ENCODE results near the gene OTULIN.
A peak's percentile ranks its signal among the peaks of the same experiment; 100 is the strongest.

The OTULIN gene

GRCh38 chr5:14669415-14669814, 4.9 kb downstream of the OTULIN start:
- DNase-seq, result no peak

DNA sequence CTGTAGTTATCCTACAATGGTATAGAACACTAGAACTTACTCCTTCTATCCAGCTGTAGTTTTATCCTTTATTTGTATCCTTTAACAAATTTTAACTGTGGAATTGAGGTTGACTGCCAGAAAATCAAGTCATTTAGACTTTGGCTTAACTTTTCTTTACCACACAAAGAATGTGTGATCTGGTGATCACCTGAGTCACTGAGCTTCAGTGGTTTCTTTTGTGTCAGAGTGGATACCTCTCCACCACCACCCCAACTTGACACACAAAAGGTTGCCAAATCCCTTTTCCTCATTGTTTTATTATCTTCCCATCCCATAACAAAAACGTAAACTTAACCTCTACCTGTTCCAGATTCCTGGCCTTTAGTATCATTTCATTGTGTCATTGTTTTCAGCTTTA, 5.5 kb downstream of the OTULIN start:
- DNase-seq, result no peak

GRCh38 chr5:14671414-14671813, 6.9 kb downstream of the OTULIN start:
- DNase-seq, result no peak

GRCh38 chr5:14672082-14672481, 7.6 kb downstream of the OTULIN start:
- DNase-seq, result no peak

DNA sequence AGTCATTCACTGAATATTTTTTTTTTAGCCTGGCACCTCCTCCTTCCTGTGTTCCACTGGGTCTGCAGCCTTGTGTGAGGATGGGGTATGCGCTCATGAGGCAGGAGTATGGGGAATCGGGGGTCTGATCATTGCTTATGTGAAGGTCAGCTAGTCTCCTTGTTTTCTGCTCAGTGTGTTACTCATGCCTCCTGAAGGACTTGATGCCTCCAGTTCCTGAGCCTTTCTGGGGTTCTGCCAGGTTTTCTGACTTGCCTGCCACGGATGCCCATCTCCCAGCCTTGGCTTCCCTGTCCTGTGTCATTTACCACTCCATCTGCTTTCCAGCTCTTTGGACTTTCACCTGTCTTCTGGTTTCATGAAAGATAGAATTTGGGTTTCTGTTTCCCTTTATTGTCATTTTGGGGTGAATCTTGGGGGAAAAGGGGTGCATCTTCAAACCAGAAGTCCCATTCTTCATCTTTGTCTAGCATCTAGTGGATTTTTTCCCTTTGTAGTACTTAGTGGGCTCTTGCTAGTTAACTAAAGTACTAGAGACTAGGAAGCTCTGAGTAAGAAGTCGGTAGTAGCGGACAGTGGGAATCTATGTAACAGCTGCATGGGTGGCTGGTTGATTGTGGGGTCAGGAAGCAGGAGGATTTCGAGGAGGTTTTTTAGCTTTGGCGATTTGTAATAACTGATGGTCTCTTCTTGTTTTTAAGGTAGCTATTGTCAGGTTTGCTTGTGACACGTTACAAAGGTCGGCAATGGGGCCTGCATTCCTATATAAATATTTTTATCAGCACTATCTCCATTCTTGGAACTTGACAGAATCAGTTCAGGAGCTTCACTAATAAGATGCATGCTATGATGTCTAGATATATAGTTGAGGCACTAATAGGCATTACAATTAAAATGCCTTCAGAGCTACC, 8.2 kb downstream of the OTULIN start:
- DNase-seq, result peak in 1 of 2 experiments; percentile 52

DNA sequence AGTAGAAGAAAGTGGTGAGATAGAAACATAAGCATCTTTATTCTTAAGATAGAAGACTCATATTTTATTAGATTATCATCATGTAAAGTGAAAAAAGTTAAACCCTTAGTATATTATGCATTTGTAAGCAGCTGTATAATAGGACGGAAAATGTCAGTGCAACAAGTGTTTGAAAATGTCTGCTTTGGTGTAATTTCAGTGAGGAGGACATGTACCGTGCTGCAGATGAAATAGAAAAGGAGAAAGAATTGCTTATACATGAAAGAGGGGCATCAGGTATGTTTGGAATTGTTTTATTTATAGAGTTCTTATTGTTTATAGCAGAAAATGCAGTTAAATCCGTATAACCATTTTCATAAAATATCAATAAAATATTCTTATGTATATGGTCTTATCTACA, 8.9 kb downstream of the OTULIN start:
- DNase-seq, result no peak

GRCh38 chr5:14674983-14675854, 10.7 kb downstream of the OTULIN start:
- DNase-seq, result no peak

DNA sequence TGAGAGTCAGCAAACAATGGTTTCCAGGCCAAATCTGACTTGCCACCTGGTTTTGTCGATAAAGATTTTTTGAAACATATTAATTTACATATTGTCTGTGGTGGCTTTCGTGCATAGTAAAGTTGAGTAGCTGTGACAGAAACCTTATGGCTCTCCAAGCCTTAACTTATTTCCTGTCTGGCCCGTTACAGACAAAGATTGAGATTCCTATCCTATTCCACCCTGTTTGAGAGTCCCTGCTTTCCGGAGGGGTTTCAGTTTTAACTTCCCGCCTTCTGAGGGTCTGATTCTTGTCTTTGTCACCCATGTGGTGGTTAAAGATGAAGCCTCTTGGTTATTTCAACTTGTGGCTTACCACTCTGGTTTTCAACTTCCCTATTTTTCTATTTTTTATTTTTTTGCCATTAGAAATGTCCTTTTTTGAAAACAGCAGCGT, 11.4 kb downstream of the OTULIN start:
- DNase-seq, result no peak

DNA sequence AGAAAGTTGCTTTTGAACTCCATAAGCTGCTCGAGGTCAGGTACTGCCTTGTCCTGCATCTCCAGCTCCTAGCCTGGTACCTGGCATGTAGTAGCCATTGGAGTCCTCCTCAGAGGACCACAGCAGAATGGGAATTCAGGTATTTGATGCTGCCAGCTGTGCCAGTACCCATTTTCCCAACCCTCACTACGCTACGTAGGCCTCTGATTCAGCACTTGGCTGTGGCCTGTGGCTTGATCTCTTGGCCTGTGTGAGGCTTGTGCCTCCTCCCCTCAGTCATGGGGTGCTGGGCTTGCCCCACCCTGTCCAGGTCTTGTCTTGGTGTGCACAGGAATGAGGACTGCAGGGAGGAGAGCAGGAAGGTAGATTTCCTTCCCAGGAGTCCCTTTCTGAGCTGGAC, 11.8 kb downstream of the OTULIN start:
- no peak for DNase-seq

- no peak for DNase-seq
Observed at GRCh38 chr5:14678773-14679334, 14.3 kb downstream of the OTULIN start.

- DNase-seq, result no peak
Observed at GRCh38 chr5:14679595-14679994, 15.1 kb downstream of the OTULIN start.

- no peak for DNase-seq
Observed at GRCh38 chr5:14681236-14681752, 16.8 kb downstream of the OTULIN start.

- DNase-seq, result no peak
Observed at GRCh38 chr5:14683906-14684455, 19.5 kb downstream of the OTULIN start.

- no peak for DNase-seq
Observed at GRCh38 chr5:14684757-14685156, 20.2 kb downstream of the OTULIN start.

DNA sequence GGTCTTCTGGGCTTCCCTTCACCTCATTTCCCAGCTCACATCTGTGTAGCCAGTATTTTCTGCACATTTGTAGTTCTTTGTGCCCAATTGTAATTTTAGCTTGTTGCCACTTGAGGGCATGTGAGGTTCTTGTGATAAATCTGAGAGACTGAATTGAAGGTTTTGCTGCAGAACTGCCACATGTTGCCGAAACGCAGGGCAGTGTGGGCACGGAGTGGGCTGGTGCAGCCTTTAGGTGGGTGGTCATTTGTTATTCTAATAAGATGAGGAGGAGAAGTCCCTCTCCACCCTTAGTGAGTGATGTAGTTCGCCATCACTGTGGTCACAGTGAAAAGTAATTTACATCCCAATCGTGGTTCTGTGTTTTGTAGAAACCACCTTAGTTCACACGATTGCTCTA, 21.2 kb downstream of the OTULIN start:
- DNase-seq, result peak; percentile 72 to 79

- no peak for DNase-seq
Observed at GRCh38 chr5:14686517-14686916, 22.0 kb downstream of the OTULIN start.

GRCh38 chr5:14687023-14687665, 22.6 kb downstream of the OTULIN start:
- no peak for DNase-seq

DNA sequence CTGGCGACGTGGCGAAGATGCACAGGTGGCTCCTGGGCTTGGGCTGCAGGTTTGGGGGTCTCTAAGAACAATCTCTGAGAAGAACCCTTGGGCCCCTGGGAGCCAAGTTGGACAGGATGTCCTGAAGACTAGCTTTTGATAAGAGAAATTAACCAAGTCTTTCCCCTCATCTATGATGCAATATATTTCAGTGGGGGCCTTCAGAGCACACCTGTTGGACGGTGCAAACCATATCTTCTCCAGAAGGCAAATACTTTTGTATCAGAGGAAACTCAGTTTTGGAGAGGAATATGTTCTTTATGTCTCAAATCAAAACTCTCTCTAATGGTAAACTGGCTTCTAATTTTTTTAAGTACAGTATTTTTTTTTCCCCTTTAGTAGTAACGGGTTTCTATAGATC, 28.6 kb downstream of the OTULIN start:
- DNase-seq, result no peak

DNA sequence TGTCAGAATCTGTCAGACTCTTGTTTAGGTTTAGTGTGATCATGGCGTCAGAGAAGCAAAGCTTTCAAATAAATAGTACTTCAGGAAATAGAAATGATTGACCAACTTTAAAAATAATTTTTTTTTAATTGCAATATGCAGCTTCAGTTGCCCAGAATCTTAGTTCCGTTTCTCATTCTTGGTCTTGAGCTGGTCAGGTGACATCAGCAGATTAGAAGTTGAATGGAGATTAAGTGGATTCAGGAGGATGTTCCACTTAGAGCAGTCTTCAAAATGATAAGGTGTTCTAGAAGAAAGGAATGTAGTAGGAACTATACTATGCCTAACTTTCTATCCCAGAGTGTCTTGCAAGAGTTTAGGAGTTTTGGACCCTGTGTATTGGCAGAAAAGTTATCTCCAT, 30.6 kb downstream of the OTULIN start:
- DNase-seq, result no peak

DNA sequence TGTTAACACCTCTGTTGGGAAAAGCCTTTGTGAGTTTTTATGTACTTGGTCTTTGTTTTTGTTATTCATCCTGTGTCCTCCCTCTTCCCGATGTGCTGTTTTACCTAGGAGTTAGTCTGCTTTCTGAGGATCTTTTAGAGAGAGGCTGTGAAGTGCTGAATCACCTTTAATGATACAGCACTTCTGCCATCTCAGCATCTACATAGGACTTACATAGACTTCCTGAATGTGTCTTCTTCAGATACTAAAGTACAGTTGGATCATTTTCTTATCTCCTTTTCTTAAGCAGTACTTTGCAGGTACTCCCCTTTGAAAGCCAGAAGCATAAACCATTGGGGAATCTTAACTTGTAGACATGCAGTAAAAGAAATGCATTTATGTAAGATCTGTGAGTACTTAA, 31.5 kb downstream of the OTULIN start:
- no peak for DNase-seq

- DNase-seq, result no peak
Observed at GRCh38 chr5:14696851-14697250, 32.3 kb downstream of the OTULIN start.

DNA sequence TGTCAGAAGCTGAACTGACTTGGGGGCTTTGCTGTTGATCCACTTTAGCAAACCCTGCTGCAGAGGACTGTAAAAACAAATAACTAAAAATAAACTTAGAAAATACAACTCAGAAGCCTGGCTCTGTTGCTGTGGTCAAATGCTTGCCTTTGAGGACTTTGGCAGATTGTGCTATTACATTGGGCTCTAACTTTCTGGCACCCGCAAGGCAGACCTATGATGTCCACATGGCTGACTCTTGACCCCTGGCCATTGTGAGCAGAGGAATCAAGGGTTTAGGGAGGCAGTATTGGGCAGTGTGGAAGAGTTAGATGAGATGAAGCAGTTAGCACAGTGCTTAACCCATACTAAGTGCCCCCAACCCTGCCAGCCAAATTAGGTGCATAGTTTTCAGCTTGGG, 34.0 kb downstream of the OTULIN start:
- DNase-seq, result no peak

All from NCI-H446 (cell line).